GM21737 (cell line): ENCODE data around the gene MLXIP.
"Not testable (repeated sequence)": the region's sequence is repeated elsewhere in the genome, so short reads cannot be mapped to it uniquely, and the experiment has no call there.

Experiments
- ATAC-seq: cut with Tn5 transposase; IDR thresholded peaks from one replicate; pipeline ENCODE4 v1.9.1; 2021; ENCODE audit warnings: mild to moderate bottlenecking, moderate library complexity; ENCODE audit not compliant: unreplicated experiment

The MLXIP gene

GRCh38 chr12:122051231-122051876 lies 27.2 kb upstream of the MLXIP start:
- no peak for ATAC-seq

GRCh38 chr12:122052285-122052684 lies 26.3 kb upstream of the MLXIP start:
- no peak for ATAC-seq

GRCh38 chr12:122054842-122055520 lies 23.6 kb upstream of the MLXIP start:
- ATAC-seq, result no peak

GRCh38 chr12:122056406-122056805 lies 22.1 kb upstream of the MLXIP start:
- not testable (repeated sequence) for ATAC-seq

GRCh38 chr12:122057007-122057735 lies 21.4 kb upstream of the MLXIP start:
- ATAC-seq, result no peak

GRCh38 chr12:122057769-122058168 lies 20.8 kb upstream of the MLXIP start:
- ATAC-seq, result no peak

- ATAC-seq, result no peak
These were observed 19.9 kb upstream of the MLXIP start for GRCh38 chr12:122058549-122059149.

- ATAC-seq, result no peak
These were observed 19.2 kb upstream of the MLXIP start for GRCh38 chr12:122059203-122059960.

- ATAC-seq, result no peak
These were observed 18.5 kb upstream of the MLXIP start for GRCh38 chr12:122060081-122060501.

- no peak for ATAC-seq
These were observed 17.3 kb upstream of the MLXIP start for GRCh38 chr12:122061253-122061652.

- no peak for ATAC-seq
These were observed 15.5 kb upstream of the MLXIP start for GRCh38 chr12:122062832-122063693.

- no peak for ATAC-seq
These were observed 14.9 kb upstream of the MLXIP start for GRCh38 chr12:122063694-122064024.

GRCh38 chr12:122064025-122064777 lies 14.4 kb upstream of the MLXIP start:
- ATAC-seq, result no peak

GRCh38 chr12:122064780-122065588 lies 13.6 kb upstream of the MLXIP start:
- ATAC-seq, result no peak

GRCh38 chr12:122067548-122067947 lies 11.0 kb upstream of the MLXIP start:
- peak; percentile 14 for ATAC-seq

- ATAC-seq, result peak; percentile 90
These were observed 10.6 kb upstream of the MLXIP start for GRCh38 chr12:122067966-122068365.

GRCh38 chr12:122072031-122072970 lies 6.3 kb upstream of the MLXIP start:
- ATAC-seq, result no peak
